Gastroesophageal sphincter (tissue), 4 donors: ENCODE measurements around the gene GBX1. TPM values are rescaled to one million over a fixed set of nuclear protein-coding genes. Genes with fewer than 3 reads are reported as not detected.

Source experiments
- ATAC-seq: fragments of 150-250 bp; one replicate; pipeline ENCODE4 v1.9.1; 2016; ENCODE audit warnings: mild to moderate bottlenecking, moderate library complexity
- H3K27ac ChIP-seq, 4 donors: fragments of 200-600 bp; sonication (generic) in 3 of 4; 1 replicate in 3 of 4; 2 replicates in 1 of 4; pipeline ENCODE4 v1.5.1; 2016 to 2019
- H3K27me3 ChIP-seq: fragments of 200-600 bp; sonication (generic); one replicate; pipeline ENCODE4 v1.5.1; 2019
- H3K36me3 ChIP-seq, 2 donors: fragments of 200-600 bp; sonication (generic); one replicate each; pipeline ENCODE4 v1.5.1; 2019; ENCODE audit warnings: control low read depth in 1 of 2
- H3K4me1 ChIP-seq, 3 donors: fragments of 200-600 bp; sonication (generic); 1 replicate in 2 of 3; 2 replicates in 1 of 3; pipeline ENCODE4 v1.5.1; 2016 to 2019; ENCODE audit warnings: control low read depth in 2 of 3
- H3K4me3 ChIP-seq, 2 donors: fragments of 200-600 bp; sonication (generic); one replicate each; pipeline ENCODE4 v1.5.1; 2019; ENCODE audit warnings: mild to moderate bottlenecking in 1 of 2, moderate library complexity in 1 of 2
- H3K9me3 ChIP-seq, 3 donors: fragments of 200-600 bp; sonication (generic); one replicate each; pipeline ENCODE4 v1.5.1; 2017 to 2019; ENCODE audit warnings: control low read depth in 2 of 3
- CTCF ChIP-seq, 4 experiments: fragments of 200-600 bp in 2 of 4; fragments of 450-650 bp in 2 of 4; sonication (generic) in 1 of 4; IDR thresholded peaks; one replicate each; pipeline ENCODE4 v1.5.1; 2017 to 2019; ENCODE audit warnings: antibody characterized with exemption in 4 of 4, mild to moderate bottlenecking in 2 of 4, moderate library complexity in 2 of 4
- EP300 ChIP-seq: sonication (generic); formaldehyde crosslinking; IDR thresholded peaks from one replicate; pipeline ENCODE4 v1.6.1; 2017; ENCODE audit warnings: antibody characterized with exemption, mild to moderate bottlenecking
- POLR2A ChIP-seq, 2 donors: fragments of 450-650 bp; IDR thresholded peaks; one replicate each; pipeline ENCODE4 v1.6.1; 2017; ENCODE audit warnings: antibody characterized with exemption in 2 of 2, mild to moderate bottlenecking in 2 of 2, moderate library complexity in 1 of 2
- POLR2AphosphoS5 ChIP-seq: sonication (generic); formaldehyde crosslinking; IDR thresholded peaks from one replicate; pipeline ENCODE4 v1.6.1; 2017; ENCODE audit warnings: antibody characterized with exemption
- WGBS, 2 donors: methylation state at CpG; one replicate each; pipeline ENCODE4 v1.1.5; 2018; ENCODE audit warnings: low coverage in 1 of 2; 5-methylcytosine and 5-hydroxymethylcytosine counted together
- total RNA-seq, 4 donors: library from RNA; depleted of rRNA; stranded (reverse); fragments of >200 nt; gene quantifications; one replicate each; pipeline ENCODE4 v1.1.0, GENCODE V29; 2016

The GBX1 gene
- total RNA-seq, 4 donors from 2014 or later = not detected

DNA sequence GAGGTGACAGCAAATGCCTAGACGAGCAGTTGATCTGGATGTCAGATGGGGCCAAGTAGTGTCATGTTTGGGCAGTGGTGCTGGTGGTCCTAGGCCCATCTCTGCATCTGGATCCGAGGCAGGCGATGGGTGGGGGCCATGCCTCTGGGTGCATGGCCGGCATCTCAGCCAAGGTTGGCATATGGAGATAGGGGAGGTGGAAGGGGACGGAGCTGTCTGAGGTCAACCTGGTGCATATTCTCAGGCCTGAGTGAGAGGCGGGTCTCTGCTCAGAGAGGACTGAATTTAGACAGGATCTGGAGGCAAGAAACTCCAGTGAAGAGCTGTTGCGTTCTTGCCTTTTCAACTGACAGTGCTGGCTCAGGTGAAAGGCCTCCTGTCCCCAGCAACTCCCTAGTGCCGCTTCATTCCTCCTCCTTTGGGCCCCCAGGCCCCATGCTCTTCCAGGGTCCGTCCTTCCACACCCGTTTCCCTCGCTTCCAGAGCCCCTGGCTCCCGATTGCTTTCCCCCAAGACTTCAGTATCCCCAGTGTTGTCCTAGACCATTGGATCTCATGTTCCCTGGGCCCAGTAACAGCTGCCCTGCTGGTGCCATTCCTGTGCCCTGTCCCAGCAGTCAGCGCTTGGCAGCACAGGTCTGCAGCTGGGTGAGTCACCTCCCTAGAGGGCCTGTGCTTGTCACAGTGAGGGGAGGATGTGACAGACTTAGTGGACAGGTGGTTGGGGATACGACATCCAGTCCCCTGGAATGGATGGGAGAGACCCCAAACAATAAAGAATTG lies 32.6 kb downstream of the GBX1 start:
- H3K4me3 ChIP-seq = no peak overlapping the region
- peaks cover 0 to 100% of the 10 kb centered on the region in 2 donors for H3K36me3 ChIP-seq
- peaks cover 0 to 8% (median 0%) of the 10 kb centered on the region in 3 donors for H3K4me1 ChIP-seq
- no peaks in the 10 kb centered on the region for H3K27me3 ChIP-seq
- no peaks in the 10 kb centered on the region for H3K9me3 ChIP-seq
- no peak for ATAC-seq
- TF ChIP-seq CTCF (IDR thresholded peaks at IDR 0.05) (no peak), EP300 (no peak), POLR2A (IDR thresholded peaks at IDR 0.05) (no peak), POLR2AphosphoS5 (no peak)
- H3K27ac ChIP-seq = no peak overlapping the region
- 90% methylated on average over 9 of the region's 14 CpGs; no CpG with 5 or more reads in 1 of the 2 donors for WGBS, 2 donors

DNA sequence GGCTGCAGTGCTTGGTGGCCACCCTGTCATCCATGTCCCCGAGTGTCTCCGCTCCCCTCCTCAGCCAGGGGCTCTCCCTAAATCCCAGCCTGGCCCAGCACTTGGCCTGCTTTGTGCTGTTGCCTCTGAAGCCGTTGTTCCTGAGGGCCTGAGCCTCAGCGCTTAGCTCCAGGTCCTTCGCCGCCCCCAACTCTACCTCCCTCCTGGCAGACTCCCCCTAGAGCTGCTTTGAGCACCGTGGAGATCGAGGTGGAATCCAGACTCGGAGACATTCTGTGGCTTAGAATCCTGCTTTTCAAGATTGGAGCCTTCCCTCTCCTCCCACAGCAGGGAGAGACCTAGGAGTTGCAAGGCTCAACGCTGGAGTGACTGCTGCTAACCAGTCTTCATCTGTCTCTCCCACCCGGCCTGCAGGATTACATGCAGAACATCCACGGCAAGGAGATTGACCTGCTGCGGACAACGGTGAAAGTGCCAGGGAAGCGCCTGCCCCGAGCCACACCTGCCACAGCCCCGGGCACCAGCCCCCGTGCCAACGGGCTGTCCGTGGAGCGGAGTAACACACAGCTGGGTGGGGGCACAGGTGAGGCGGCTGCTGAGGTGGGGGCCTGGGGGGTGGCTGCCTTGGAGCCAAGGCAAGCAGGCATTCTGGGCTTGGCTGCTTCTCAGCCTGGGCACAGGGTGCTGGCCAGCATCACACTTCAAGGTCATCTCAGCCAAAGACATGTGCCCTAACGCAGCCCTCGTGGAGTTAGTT lies 33.3 kb downstream of the GBX1 start:
- Histone ChIP-seq H3K27me3 (no peaks in the 10 kb centered on the region), H3K4me3 (no peak overlapping the region), H3K4me1 (peaks cover 0 to 8% (median 0%) of the 10 kb centered on the region in 3 donors), H3K27ac (no peak overlapping the region), H3K9me3 (no peaks in the 10 kb centered on the region), H3K36me3 (peaks cover 0 to 100% of the 10 kb centered on the region in 2 donors)
- 90 to 91% methylated on average over 6 to 9 of the region's 24 CpGs for WGBS, 2 donors
- no peak for ATAC-seq
- TF ChIP-seq EP300 = no peak
- TF ChIP-seq POLR2AphosphoS5 = no peak
- no peak for TF ChIP-seq CTCF (IDR thresholded peaks at IDR 0.05)
- TF ChIP-seq POLR2A (IDR thresholded peaks at IDR 0.05) = no peak

DNA sequence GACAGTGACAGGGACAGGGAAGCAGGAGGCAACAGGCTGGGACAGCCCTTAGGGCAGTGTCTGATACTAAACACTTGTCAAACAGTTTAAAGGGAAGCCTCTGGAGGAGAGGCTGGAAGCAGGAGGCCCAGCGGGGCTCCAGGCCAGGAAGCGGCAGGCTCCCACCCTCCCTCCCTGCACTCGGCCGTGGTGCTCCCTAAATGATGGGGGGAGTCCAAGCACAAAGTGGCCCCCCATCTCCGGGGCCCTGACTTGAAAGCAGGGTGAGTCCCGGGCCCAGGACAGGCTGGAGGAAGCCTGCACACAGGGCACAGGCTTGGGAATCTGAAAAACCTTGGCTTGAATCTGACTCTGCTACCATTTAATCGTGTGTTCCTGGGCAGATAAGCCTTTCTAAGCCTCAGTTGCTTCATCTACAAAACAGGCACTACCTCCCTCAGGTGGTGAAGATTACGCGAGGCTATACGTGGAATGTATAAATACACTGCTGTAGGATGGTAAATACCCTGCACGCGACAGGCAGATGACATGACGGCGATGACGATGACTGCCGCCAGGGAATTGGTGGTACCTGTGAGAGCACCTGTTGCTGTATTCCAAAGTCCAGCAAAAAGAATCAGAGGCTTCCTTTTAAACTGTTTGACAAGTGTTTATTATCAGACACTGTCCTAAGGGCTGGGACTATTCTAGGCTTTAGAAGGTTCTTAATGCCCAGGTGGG lies 34.1 kb downstream of the GBX1 start:
- Histone ChIP-seq H3K27ac (no peak overlapping the region), H3K36me3 (peaks cover 0 to 100% of the 10 kb centered on the region in 2 donors), H3K27me3 (no peaks in the 10 kb centered on the region), H3K4me1 (peaks cover 0 to 8% (median 0%) of the 10 kb centered on the region in 3 donors), H3K9me3 (no peaks in the 10 kb centered on the region), H3K4me3 (no peak overlapping the region)
- no peak for ATAC-seq
- TF ChIP-seq EP300 = no peak
- TF ChIP-seq POLR2A (IDR thresholded peaks at IDR 0.05) = no peak
- TF ChIP-seq POLR2AphosphoS5 = no peak
- 88 to 89% methylated on average over 5 to 10 of the region's 16 CpGs for WGBS, 2 donors

DNA sequence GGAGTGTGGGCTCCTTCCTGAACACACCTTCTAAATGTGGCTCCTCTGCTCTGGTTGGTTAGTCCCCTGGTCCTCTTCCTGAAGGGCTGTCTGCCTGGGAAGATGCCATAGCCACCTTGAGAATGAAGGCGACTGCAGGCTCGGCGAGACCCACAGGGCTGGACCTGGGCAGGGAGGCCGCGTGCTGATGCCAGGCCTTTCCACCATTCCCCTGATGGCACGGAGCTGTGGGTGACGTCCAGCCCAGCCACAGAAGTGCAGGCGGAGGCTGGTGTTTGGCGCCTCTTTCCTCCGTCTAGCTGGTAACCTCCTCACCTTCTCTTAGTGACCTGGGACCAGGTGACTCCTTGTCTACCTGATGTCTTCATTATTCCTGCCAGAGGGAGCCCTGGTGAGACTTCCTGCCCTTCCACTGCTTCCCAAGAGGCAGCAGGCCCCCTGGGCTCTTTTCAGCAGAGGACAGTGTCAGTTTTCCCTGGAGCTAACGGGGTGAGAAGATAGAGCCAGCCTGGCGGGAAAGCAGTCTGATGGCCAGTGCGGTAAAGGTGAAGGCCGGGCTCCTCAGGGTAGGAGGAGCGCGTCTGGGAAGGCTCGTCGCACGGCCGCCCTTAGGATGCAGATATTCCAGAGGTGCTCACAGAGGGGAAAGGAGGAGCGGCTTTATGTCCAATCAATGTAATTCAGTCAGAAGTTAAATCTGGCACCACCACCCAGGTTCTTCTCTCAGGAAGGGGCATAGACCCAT lies 34.9 kb downstream of the GBX1 start:
- peaks cover 0 to 8% (median 0%) of the 10 kb centered on the region in 3 donors for H3K4me1 ChIP-seq
- no peaks in the 10 kb centered on the region for H3K9me3 ChIP-seq
- 93 to 100% methylated on average over 1 to 5 of the region's 21 CpGs for WGBS, 2 donors
- ATAC-seq = no peak
- H3K36me3 ChIP-seq = peaks cover 0 to 100% of the 10 kb centered on the region in 2 donors
- no peaks in the 10 kb centered on the region for H3K27me3 ChIP-seq
- H3K4me3 ChIP-seq = no peak overlapping the region
- H3K27ac ChIP-seq = no peak overlapping the region
- TF ChIP-seq CTCF (IDR thresholded peaks at IDR 0.05) = no peak
- no peak for TF ChIP-seq POLR2AphosphoS5
- TF ChIP-seq POLR2A (IDR thresholded peaks at IDR 0.05) = no peak
- TF ChIP-seq EP300 = no peak
